SU-DHL-6 (cell line): ENCODE results near the gene AHRR.

ENCODE experiments used
- H2AFZ ChIP-seq: fragments of 200-600 bp; sonication (generic); 2 replicates; pipeline ENCODE4 v1.6.1; 2014; ENCODE audit warnings: low read depth, mild to moderate bottlenecking, moderate library complexity, mixed read lengths, antibody characterized with exemption, low read length; ENCODE audit not compliant: severe bottlenecking
- H3F3A ChIP-seq: fragments of 200-600 bp; shearing (Covaris generic); 2 replicates; pipeline ENCODE4 v1.6.0; 2016; ENCODE audit warnings: antibody characterized with exemption, mild to moderate bottlenecking; ENCODE audit not compliant: insufficient read depth
- H3K27ac ChIP-seq: fragments of 200-600 bp; sonication (generic); 2 replicates; pipeline ENCODE4 v1.5.1; 2016; ENCODE audit warnings: low read depth, mild to moderate bottlenecking, low read length, moderate library complexity, mixed read lengths
- H3K27me3 ChIP-seq: fragments of 200-600 bp; sonication (generic), shearing (Covaris generic); 2 replicates; pipeline ENCODE4 v1.6.0; 2014; ENCODE audit warnings: mild to moderate bottlenecking, low read length
- H3K36me3 ChIP-seq: fragments of 200-600 bp; sonication (generic); 2 replicates; pipeline ENCODE4 v1.6.1; 2014; ENCODE audit warnings: mild to moderate bottlenecking, low read length, mixed read lengths
- H3K4me2 ChIP-seq: fragments of 300-600, 200-600 bp; shearing (Covaris generic), sonication (generic); 2 replicates; pipeline ENCODE4 v1.6.0; 2014; ENCODE audit warnings: low read length, low read depth, mild to moderate bottlenecking; ENCODE audit not compliant: poor library complexity, severe bottlenecking
- H3K4me3 ChIP-seq: fragments of 200-600 bp; sonication (generic); 2 replicates; pipeline ENCODE4 v1.5.1; 2014; ENCODE audit warnings: antibody characterized with exemption, low read length, mild to moderate bottlenecking, mixed read lengths; ENCODE audit not compliant: insufficient read depth, poor library complexity, severe bottlenecking
- H3K79me2 ChIP-seq: fragments of 200-600 bp; sonication (generic); 2 replicates; pipeline ENCODE4 v1.6.1; 2014; ENCODE audit warnings: mild to moderate bottlenecking, low read length, moderate library complexity; ENCODE audit not compliant: insufficient read depth
- H3K9ac ChIP-seq: fragments of 200-600 bp; sonication (generic); 2 replicates; pipeline ENCODE4 v1.7.0; 2014; ENCODE audit warnings: mild to moderate bottlenecking, low read length
- H3K9me2 ChIP-seq: fragments of 200-600 bp; sonication (generic); replicated peaks from 2 replicates; pipeline ENCODE4 v1.6.1; 2014; ENCODE audit warnings: low read length; ENCODE audit not compliant: insufficient read depth
- H3K9me3 ChIP-seq: fragments of 200-600 bp; sonication (generic); 2 replicates; pipeline ENCODE4 v1.6.1; 2014; ENCODE audit warnings: low read length, mixed read lengths; ENCODE audit not compliant: insufficient read depth
- H4K20me1 ChIP-seq: fragments of 200-600 bp; sonication (generic); 2 replicates; pipeline ENCODE4 v1.6.1; 2014; ENCODE audit warnings: low read depth, mild to moderate bottlenecking, antibody characterized with exemption, low read length, moderate library complexity, mixed read lengths
- EZH2phosphoT487 ChIP-seq: fragments of 200-600 bp; sonication (generic), shearing (Covaris generic); conservative IDR thresholded peaks from 2 replicates; pipeline ENCODE4 v1.6.1; 2018; ENCODE audit warnings: mild to moderate bottlenecking, antibody characterized with exemption, low read length, moderate library complexity, mixed read lengths
- TF ChIP-seq, protein P1 (sequence below): fragments of 200-600 bp; sonication (generic); IDR thresholded peaks from one replicate; pipeline ENCODE4 v1.5.1; 2017; ENCODE audit warnings: antibody characterized with exemption, mild to moderate bottlenecking, low read length, moderate library complexity; ENCODE audit not compliant: insufficient read depth, poor library complexity, severe bottlenecking

The AHRR gene

DNA sequence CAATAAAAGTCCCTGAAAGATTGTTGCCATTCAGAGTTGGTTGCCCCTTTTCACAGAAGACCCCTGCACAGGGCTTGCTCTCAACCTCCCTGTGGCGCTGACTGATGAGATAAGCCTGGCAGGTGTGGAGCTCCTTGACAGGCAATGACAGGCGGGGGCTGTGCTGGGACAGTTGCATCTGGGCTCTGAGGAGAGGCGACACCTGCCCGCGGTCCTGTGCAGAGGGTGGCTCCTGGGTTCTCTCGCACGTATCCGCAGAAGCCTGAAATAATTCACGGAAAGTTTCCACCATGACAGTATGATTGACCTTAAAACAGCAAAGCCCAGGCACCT, 101.7 kb downstream of the AHRR start:
- Histone ChIP-seq H3K4me3 (no peak overlapping the region), H3K79me2 (no peaks in the 10 kb centered on the region), H3F3A (peaks cover 4% of the 10 kb centered on the region; the same call in 1 of the 2 replicates), H2AFZ (no peak overlapping the region), H4K20me1 (no peaks in the 10 kb centered on the region), H3K9me2 (no peaks in the 10 kb centered on the region), H3K4me2 (no peak overlapping the region), H3K9ac (no peak overlapping the region), H3K36me3 (no peaks in the 10 kb centered on the region), H3K27me3 (no peaks in the 10 kb centered on the region), H3K9me3 (no peaks in the 10 kb centered on the region), H3K27ac (peak overlapping the region; percentile 86)
- TF ChIP-seq, protein P1, sequence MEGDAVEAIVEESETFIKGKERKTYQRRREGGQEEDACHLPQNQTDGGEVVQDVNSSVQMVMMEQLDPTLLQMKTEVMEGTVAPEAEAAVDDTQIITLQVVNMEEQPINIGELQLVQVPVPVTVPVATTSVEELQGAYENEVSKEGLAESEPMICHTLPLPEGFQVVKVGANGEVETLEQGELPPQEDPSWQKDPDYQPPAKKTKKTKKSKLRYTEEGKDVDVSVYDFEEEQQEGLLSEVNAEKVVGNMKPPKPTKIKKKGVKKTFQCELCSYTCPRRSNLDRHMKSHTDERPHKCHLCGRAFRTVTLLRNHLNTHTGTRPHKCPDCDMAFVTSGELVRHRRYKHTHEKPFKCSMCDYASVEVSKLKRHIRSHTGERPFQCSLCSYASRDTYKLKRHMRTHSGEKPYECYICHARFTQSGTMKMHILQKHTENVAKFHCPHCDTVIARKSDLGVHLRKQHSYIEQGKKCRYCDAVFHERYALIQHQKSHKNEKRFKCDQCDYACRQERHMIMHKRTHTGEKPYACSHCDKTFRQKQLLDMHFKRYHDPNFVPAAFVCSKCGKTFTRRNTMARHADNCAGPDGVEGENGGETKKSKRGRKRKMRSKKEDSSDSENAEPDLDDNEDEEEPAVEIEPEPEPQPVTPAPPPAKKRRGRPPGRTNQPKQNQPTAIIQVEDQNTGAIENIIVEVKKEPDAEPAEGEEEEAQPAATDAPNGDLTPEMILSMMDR, result no peak
- TF ChIP-seq EZH2phosphoT487, result no peak

DNA sequence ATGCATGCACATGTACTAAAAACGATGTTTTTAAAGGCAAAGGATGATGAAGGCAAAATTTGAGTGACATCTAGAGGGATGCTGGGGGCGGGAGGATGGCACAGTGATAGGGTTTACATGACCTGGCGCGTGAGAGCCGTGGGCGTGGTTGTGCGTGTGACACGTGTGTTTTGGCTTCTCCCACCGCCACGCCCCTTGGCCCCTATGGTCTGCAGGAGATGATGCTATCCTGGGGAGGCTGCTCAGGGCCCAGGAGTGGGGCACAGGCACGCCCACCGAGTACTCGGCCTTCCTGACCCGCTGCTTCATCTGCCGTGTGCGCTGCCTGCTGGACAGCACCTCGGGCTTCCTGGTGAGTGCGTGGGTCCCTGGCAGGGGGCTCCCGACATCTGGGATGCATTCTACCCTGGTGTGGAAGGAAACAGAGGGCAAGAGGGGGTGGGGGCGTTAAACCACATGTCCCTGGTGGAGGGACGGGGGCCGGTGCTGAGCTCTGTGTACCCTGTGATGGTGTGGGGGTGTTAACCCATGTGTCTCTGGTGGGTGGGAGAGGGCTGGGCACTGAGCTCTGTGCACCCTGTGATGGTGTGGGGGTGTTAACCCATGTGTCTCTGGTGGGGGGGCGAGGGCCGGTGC, 102.2 kb downstream of the AHRR start:
- H3K9ac ChIP-seq, result peak overlapping the region; percentile 53
- TF ChIP-seq, protein P1, result no peak
- no peak for TF ChIP-seq EZH2phosphoT487

DNA sequence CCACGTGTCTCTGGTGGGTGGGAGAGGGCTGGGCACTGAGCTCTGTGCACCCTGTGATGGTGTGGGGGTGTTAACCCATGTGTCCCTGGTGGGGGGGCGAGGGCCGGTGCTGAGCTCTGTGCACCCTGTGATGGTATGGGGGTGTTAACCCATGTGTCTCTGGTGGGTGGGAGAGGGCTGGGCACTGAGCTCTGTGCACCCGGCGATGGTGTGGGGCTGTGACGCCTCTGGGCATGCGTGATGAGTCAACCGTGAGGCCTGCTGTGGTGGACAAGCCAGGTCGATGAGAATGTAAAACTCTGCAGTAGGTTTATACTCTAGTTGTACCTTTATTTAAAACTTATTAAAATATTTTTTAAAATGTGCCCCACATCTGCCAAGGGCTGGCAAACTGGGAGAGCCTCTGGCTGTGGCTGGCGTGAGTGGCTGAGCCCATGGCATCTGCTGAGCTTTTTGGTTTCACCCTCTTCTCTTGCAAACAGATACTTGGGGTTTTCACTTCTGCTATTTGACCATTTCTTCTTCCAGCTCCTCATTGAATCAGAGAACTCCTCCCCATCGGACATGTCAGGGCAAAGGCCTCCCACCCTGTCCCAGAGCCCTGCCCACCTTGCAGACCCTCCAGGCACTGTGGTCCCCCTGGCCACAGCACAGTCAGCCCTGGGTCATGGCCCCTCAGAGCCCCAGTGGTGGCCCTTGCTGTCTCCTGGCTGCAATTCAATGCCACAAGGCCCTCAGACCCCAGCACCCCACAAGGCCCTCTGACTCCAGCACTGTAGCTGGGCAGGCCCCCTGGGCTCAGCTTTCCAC, 103.0 kb downstream of the AHRR start:
- Histone ChIP-seq H3K79me2 (no peaks in the 10 kb centered on the region), H3K9ac (peak overlapping the region; percentile 53), H4K20me1 (no peaks in the 10 kb centered on the region), H2AFZ (peak overlapping the region; percentile 0), H3K4me3 (no peak overlapping the region), H3K27ac (peak overlapping the region; percentile 86), H3K36me3 (no peaks in the 10 kb centered on the region), H3K4me2 (peak overlapping the region; percentile 48), H3K27me3 (no peaks in the 10 kb centered on the region), H3K9me3 (no peaks in the 10 kb centered on the region), H3K9me2 (no peaks in the 10 kb centered on the region), H3F3A (peaks cover 4% of the 10 kb centered on the region; the same call in 1 of the 2 replicates)
- no peak for TF ChIP-seq EZH2phosphoT487
- TF ChIP-seq, protein P1, result no peak

More for the DNA sequence above, 102.2 kb downstream of the AHRR start:
- no peaks in the 10 kb centered on the region for H3K79me2 ChIP-seq
- no peaks in the 10 kb centered on the region for H4K20me1 ChIP-seq
- no peaks in the 10 kb centered on the region for H3K9me2 ChIP-seq
- no peak overlapping the region for H3K4me3 ChIP-seq
- H3K27ac ChIP-seq, result peak overlapping the region; percentile 86
- H3K4me2 ChIP-seq, result no peak overlapping the region
- no peaks in the 10 kb centered on the region for H3K36me3 ChIP-seq
- H2AFZ ChIP-seq, result no peak overlapping the region
- H3K27me3 ChIP-seq, result no peaks in the 10 kb centered on the region
- no peaks in the 10 kb centered on the region for H3K9me3 ChIP-seq
- peaks cover 4% of the 10 kb centered on the region; the same call in 1 of the 2 replicates for H3F3A ChIP-seq
